WTC11 (cell line): ENCODE results near the gene SLC30A1.

Experiments
- CREB1 ChIP-seq: sonication (generic); formaldehyde crosslinking; IDR thresholded peaks from 2 replicates; pipeline ENCODE4 v1.8.0; 2023; ENCODE audit warnings: mild to moderate bottlenecking, missing genetic modification reagents
- CTCF ChIP-seq: fragments of 200-600 bp; IDR thresholded peaks from 2 replicates; pipeline ENCODE4 v1.8.0; 2022; ENCODE audit warnings: antibody characterized with exemption
- E2F1 ChIP-seq: sonication (generic); formaldehyde crosslinking; IDR thresholded peaks from 2 replicates; pipeline ENCODE4 v1.8.0; 2022; ENCODE audit warnings: mild to moderate bottlenecking, missing genetic modification reagents
- ETV6 ChIP-seq: sonication (generic); formaldehyde crosslinking; IDR thresholded peaks from 2 replicates; pipeline ENCODE4 v1.8.1; 2022; ENCODE audit warnings: mild to moderate bottlenecking, missing genetic modification reagents
- TCF7 ChIP-seq: sonication (generic); formaldehyde crosslinking; IDR thresholded peaks from 2 replicates; pipeline ENCODE4 v1.8.0; 2022; ENCODE audit warnings: mild to moderate bottlenecking, low read depth, missing genetic modification reagents, moderate library complexity
- ZBTB43 ChIP-seq: sonication (generic); formaldehyde crosslinking; IDR thresholded peaks from 2 replicates; pipeline ENCODE4 v1.8.1; 2023; ENCODE audit warnings: mild to moderate bottlenecking, missing genetic modification reagents
- ZNF416 ChIP-seq: fragments of 250-450 bp; sonication (Bioruptor Pico); IDR thresholded peaks from 2 replicates; pipeline ENCODE4 v1.9.0; 2021; ENCODE audit warnings: mild to moderate bottlenecking, inconsistent platforms
- TF ChIP-seq, protein P1 (sequence below): sonication (generic); formaldehyde crosslinking; IDR thresholded peaks from 2 replicates; pipeline ENCODE4 v1.8.0; 2022; ENCODE audit warnings: mild to moderate bottlenecking, missing genetic modification reagents
- TF ChIP-seq, protein P2 (sequence below): sonication (generic); formaldehyde crosslinking; IDR thresholded peaks from 2 replicates; pipeline ENCODE4 v1.8.1; 2022; ENCODE audit warnings: missing genetic modification reagents, borderline replicate concordance

DNA sequence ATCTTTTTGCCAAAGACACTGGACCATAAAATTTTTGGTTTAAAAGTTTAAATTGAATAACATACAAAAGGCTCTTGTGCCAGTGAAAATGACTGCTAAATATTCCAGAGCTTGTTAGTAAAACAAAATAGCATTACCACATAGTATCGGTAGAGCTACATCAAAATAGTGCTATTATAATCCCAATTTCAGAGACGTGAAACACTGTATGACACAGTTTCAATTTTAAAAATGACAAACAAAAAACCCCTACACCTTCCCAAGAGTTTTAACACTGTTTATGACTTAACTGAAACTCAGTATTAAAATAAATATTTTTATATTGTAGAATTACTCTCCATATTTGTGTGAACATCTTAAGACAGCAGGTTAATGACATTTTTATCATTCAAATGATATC, 7.0 kb downstream of the SLC30A1 start:
- TF ChIP-seq CTCF (no peak), CREB1 (CRISPR knock-in tag) (no peak), ZBTB43 (no peak), ETV6 (CRISPR knock-in tag) (no peak), TCF7 (no peak), ZNF416 (CRISPR knock-in tag) (no peak), E2F1 (no peak)
- TF ChIP-seq, protein P1, sequence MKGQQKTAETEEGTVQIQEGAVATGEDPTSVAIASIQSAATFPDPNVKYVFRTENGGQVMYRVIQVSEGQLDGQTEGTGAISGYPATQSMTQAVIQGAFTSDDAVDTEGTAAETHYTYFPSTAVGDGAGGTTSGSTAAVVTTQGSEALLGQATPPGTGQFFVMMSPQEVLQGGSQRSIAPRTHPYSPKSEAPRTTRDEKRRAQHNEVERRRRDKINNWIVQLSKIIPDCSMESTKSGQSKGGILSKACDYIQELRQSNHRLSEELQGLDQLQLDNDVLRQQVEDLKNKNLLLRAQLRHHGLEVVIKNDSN (CRISPR knock-in tag): no peak
- TF ChIP-seq, protein P2, sequence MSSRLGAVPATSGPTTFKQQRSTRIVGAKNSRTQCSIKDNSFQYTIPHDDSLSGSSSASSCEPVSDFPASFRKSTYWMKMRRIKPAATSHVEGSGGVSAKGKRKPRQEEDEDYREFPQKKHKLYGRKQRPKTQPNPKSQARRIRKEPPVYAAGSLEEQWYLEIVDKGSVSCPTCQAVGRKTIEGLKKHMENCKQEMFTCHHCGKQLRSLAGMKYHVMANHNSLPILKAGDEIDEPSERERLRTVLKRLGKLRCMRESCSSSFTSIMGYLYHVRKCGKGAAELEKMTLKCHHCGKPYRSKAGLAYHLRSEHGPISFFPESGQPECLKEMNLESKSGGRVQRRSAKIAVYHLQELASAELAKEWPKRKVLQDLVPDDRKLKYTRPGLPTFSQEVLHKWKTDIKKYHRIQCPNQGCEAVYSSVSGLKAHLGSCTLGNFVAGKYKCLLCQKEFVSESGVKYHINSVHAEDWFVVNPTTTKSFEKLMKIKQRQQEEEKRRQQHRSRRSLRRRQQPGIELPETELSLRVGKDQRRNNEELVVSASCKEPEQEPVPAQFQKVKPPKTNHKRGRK (CRISPR knock-in tag): no peak
